Measurements from ENCODE around the gene TULP1.

Gene TULP1

DNA sequence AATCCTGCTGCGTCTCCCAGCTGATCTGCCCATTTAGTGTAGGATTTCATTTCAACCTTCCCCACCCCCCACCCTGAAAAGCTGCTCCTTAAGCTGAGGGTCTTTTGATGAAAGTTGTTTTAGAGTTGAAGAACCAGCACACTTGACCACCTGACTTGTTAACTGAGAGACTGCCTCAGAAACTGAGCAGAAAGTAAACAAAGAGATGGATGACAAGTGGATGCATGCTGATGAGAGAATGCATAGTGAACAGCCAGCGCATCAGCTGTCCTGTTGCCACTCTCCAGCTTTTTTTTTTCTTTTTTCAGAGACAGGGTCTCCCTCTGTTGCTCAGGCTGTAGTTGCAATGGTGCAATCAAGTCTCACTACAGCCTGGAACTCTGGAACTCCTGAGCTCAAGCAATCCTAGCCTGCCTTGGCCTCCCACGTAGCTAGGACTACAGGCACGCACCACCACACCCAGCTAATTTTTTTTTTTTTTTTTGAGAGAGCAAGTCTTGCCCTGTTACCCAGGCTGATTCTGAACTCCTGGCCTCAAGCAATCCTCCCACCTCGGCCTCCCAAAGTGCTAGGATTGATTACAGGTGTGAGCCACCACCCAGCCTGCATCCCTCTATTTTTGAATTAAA, 35.0 kb downstream of the TULP1 start:
- DNase-seq (ENCODE audit: extremely low read depth, low read depth): no peak
- no peak for TF ChIP-seq CTCF (IDR thresholded peaks at IDR 0.05; ENCODE audit: low read depth, low read length, missing control alignments)
- H3K4me3 ChIP-seq (replicated peaks; ENCODE audit: low read depth, low read length): no peak overlapping the region

- no peak for TF ChIP-seq CTCF (IDR thresholded peaks at IDR 0.05; ENCODE audit: low read depth, low read length, missing control alignments)
- no peak for DNase-seq (ENCODE audit: extremely low read depth, low read depth)
- H3K4me3 ChIP-seq (replicated peaks; ENCODE audit: low read depth, low read length): no peak overlapping the region
Measured at GRCh38 chr6:35477028-35477427, 35.7 kb downstream of the TULP1 start.

- no peak for DNase-seq (ENCODE audit: extremely low read depth, low read depth)
- no peak for TF ChIP-seq CTCF (IDR thresholded peaks at IDR 0.05; ENCODE audit: low read depth, low read length, missing control alignments)
- no peak overlapping the region for H3K4me3 ChIP-seq (replicated peaks; ENCODE audit: low read depth, low read length)
Measured at GRCh38 chr6:35476004-35476403, 36.7 kb downstream of the TULP1 start.

DNA sequence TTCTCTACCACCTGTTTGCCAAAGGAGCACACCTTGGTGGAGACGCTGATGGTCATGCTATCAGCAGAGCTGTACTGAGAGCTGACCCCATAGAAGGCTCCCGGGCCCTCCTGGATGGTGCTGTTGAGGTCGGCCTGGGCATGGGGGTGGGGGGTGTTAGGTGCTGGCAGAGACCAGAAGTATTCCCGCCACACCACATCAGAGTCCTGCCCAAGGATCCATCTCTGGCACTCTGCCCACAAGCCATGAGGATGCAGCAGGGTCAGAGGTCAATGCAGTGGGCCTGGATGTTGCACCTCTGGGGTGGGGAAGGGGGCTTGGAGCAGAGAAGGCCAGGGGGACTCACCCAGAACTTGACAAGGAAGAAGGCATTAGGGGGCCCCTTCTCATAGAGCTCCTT, 37.1 kb downstream of the TULP1 start:
- DNase-seq (ENCODE audit: extremely low read depth, low read depth): no peak
- H3K4me3 ChIP-seq (replicated peaks; ENCODE audit: low read depth, low read length): no peak overlapping the region
- TF ChIP-seq CTCF (IDR thresholded peaks at IDR 0.05; ENCODE audit: low read depth, low read length, missing control alignments): no peak

DNA sequence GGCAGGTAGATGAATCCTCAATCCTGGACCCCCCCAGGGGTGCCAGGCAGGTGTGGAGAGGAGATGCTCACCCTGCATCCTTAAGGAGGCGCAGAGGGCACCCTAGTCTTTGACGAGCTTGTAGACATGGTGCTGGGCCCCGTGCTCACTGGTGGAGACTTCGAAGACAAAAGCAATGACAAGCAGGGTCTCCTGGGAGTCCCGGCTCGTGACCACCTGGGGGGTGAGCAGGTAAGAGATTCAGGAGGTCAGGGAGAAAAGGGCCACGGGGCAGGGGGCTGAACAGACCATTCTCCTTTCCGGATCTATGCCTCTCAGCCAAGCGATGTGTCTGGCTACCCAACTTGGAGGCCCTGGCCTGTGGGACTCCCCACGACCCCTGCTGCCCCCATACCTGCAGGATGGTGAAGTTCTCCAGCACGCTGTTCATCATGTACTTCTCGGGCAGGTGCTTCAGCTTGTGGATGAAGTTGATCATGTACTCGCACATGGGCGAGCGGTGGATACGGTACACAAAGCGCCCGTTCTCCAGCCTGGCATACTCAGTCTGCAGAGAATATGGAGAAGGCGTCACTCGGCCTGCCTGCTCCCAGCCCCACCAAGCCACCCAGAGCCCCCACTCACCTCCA, 37.6 kb downstream of the TULP1 start:
- H3K4me3 ChIP-seq (replicated peaks; ENCODE audit: low read depth, low read length): no peak overlapping the region
- TF ChIP-seq CTCF (IDR thresholded peaks at IDR 0.05; ENCODE audit: low read depth, low read length, missing control alignments): no peak
- no peak for DNase-seq (ENCODE audit: extremely low read depth, low read depth)

DNA sequence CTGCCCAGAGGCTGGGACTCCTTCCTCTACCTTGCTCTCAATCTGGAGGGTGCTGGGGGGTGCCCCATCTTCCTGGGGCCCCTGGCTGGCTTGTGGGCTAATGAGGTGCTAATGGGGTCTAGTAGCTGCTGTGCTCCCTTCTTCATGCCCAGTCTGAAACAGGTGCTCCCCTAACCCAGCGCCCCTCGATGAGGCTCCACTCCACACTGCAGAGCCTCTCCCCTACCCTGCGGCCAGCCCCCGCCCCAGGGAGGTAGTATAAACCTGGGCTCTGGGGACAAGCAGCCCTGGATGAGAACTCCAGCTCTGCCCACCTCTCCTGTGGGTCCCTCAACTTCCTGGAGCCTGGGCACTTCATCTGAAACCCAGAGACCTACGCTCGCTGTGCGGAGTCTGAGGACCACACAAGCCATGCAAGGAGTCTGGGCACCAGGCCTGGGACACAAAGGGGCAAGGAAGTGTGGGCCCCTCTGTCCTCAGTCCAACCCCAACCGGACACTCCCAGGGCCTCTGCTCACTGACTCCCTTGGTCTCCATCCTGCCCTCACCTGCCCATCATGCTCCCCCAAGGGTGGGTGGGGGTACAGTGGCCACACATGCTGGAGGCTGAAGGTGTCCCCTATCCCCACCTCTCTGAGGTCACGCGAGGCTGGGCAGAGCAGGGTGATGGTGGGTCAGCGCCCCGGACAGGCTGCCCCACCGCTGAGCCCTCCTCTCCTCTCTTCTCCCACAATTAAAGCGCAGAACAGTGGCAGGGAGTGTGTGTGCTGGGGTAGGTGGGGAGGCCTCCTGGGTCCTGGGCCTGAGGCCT, 38.4 kb downstream of the TULP1 start:
- no peak overlapping the region for H3K4me3 ChIP-seq (replicated peaks; ENCODE audit: low read depth, low read length)
- TF ChIP-seq CTCF (IDR thresholded peaks at IDR 0.05; ENCODE audit: low read depth, low read length, missing control alignments): no peak
- no peak for DNase-seq (ENCODE audit: extremely low read depth, low read depth)

Measured in HFF-Myc (cell line).